Erythroblast (primary cell): Measurements from ENCODE around the gene ITPKB.

Source experiments
- DNase-seq, 2 experiments: peaks; one replicate each; lab custom pipeline; 2025; lab: John Stamatoyannopoulos, UW
- GATA1 ChIP-seq: IDR thresholded peaks from 2 replicates; pipeline ENCODE4 v1.6.1; 2011; ENCODE audit warnings: low read depth, mild to moderate bottlenecking, control low read depth, low read length, moderate library complexity
- POLR2A ChIP-seq: IDR thresholded peaks from 2 replicates; pipeline ENCODE4 v1.6.1; 2011; ENCODE audit warnings: mild to moderate bottlenecking, low read length

ITPKB gene

DNA sequence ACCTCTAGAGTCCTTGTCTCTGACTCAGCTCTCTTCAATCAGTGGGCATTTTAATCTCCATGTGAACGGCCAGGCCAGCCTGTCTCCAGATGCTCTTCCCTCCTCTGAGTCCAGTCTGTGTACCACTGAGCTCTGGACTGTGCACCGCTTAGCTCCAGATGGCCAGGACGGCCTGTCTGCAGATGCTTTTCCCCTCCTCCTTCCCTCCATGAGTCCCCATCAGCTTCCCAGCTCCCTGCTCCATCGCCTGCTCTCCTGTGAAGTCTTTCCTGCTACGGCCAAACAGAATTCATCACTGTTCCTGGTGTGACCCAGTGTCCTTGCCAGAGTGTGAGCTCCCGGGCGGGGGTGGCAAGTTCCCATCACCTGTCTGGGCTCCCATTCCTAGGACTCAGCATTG is 148.5 kb downstream of the ITPKB start:
- TF ChIP-seq GATA1 (no peak), POLR2A (no peak)
- no peak for DNase-seq

DNA sequence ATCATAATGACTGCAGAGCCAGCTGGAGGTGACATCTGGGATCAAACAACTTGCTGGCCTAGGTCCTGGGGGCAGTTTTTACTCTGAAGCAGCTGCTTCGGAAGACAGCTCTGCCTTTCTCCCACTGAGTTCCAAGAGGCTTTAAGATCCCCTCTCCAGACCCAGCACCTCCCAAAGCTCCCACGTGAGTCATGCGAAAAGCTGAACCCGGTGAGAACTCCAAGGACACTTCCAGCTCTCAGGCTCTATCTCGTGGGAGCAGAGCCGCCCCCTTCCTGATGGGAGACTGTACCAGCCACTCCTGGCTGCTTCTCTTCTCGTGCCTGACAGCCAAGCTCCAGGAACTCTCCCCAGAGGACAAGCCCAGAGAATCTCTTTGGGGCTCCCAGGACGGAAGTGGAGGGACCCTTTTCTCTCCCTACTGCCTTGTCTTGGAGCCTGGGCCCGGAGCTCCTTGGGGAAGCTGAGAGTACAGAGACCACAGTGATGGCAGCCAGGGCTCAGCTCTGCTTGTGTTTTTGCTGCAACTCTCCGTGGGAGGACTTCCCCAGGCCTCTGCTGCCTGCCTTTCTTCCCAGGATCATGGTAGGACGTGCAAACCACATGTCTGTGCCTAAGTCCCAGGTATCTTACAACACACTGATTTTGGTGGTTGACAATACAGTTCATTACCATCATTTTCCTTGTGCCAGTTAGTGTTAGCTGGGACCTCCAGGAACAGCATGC is 149.9 kb downstream of the ITPKB start:
- TF ChIP-seq GATA1, result no peak
- TF ChIP-seq POLR2A, result no peak
- DNase-seq, result no peak

DNA sequence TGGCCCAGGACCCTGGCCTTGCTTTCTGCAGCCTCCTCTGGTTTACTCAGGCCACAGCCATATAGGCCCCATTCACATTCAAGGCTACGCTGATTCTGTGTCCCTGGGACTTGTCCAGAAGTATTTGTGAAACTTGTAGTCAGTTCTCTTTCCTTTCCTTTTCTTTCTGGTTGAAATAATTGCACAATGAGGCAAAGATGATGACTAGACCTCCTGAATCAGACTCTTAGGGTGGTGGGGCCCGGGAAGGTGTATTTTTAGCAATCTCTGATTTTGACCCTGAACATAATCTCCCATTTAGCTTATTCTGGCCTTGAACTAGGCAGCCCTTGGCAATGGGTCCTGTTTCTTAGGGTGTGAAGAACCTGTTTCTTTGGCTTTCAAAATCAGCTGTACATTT is 150.6 kb downstream of the ITPKB start:
- DNase-seq, result no peak
- TF ChIP-seq GATA1 (no peak), POLR2A (no peak)

DNA sequence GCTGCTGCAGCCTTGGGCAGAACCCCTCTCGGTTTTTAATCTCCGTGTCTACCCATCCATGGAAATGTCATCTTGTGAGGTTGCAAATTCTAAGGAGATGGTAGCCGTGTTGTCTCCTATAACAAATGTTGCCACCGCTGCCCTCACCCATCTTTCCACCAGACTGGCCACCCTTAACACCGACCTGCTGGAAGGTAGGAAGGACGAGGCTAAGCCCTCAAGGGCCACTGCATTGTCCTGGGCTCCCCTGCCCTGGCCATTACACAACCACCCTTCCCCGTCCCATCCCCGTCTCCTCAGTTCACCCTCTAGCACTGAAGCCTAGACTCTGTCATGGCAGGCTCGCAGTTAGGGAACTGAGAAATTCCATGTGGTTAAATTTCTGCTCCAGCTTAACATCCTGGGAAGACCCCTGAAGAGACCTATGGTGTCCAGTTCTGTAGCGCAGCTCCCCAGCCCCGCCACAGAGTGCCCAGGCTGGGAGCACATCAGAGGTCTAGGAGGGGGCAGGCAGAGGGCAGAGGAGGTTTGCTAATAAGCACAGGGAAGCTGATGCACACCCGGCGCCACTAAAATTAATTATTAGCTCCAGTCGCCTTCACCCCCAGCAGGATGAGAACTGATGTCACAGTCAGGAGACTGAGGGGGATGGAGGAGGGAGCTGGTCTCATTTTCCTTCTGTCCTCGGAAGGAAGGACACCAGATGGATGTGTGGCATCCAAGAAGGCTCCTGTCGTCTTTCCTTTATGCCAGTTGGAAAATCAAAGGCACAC is 152.2 kb downstream of the ITPKB start:
- no peak for TF ChIP-seq GATA1
- TF ChIP-seq POLR2A, result no peak
- DNase-seq, result no peak

DNA sequence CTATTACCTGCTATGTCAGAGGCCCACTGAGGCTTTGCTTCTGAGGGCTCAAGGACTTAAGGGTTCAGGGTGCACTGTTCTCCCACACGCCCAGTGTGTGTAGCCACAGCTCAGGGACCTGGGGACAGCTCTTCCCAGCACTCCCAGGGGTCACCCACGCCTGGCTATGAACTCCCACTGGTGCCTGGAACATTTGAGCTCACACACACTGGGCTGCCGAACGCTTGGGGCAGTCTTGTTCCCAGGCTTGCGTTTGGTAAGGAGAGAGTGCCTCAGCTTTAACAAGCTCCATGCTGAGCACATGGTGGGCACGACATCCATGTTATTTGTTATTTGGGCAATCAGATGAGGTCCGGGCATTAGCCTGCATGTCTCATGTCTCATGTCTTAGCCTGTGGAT is 153.0 kb downstream of the ITPKB start:
- TF ChIP-seq GATA1 (no peak), POLR2A (no peak)
- DNase-seq, result no peak

DNA sequence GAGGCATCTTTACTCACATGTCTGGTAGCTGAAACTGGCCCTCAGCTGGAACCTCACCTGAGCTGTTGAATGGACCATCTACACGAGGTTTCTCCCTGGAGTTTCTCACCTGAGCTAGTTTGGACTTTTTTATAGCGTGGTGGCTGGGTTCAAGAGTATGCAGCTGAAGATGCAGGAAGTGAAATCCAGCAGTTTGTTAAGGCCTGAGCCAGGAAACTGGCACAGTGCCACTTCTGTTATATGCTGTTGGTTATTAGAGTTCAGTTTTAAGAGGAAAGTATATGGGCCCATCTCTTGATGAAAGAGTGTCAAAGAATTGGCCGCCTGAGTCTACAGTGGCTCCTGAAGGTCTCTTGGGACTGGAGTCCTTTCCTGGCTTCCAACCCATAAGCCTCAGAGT is 154.9 kb downstream of the ITPKB start:
- TF ChIP-seq POLR2A, result no peak
- no peak for DNase-seq

DNA sequence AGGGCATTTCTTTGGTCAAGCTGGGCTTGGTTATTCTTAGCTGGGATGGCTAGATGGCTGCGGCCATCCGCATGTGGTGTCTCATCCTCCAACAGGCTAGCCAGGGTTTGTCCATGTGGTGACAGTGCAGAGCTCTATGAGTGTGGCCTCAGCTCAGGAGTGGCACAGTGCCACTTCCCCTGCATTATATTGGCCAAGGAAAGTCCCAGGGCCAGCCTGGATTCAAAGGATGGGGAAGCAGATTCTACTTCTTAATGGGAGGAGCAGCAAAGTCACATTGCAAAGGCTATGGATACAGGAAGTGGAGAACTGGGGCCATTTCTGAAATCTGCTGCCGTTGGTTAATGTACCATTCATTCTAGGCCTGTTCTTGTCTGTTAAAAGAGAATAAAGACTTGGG is 156.1 kb downstream of the ITPKB start:
- no peak for DNase-seq
- no peak for TF ChIP-seq POLR2A
- TF ChIP-seq GATA1, result no peak
